OCI-M1 (cell line): ENCODE results near the gene IP6K1.
"Not testable (repeated sequence)": the region's sequence is repeated elsewhere in the genome, so short reads cannot be mapped to it uniquely, and the experiment has no call there.

Experiments used
- DNase-seq: peaks from one replicate; lab custom pipeline; 2025; lab: John Stamatoyannopoulos, UW

IP6K1 gene

DNA sequence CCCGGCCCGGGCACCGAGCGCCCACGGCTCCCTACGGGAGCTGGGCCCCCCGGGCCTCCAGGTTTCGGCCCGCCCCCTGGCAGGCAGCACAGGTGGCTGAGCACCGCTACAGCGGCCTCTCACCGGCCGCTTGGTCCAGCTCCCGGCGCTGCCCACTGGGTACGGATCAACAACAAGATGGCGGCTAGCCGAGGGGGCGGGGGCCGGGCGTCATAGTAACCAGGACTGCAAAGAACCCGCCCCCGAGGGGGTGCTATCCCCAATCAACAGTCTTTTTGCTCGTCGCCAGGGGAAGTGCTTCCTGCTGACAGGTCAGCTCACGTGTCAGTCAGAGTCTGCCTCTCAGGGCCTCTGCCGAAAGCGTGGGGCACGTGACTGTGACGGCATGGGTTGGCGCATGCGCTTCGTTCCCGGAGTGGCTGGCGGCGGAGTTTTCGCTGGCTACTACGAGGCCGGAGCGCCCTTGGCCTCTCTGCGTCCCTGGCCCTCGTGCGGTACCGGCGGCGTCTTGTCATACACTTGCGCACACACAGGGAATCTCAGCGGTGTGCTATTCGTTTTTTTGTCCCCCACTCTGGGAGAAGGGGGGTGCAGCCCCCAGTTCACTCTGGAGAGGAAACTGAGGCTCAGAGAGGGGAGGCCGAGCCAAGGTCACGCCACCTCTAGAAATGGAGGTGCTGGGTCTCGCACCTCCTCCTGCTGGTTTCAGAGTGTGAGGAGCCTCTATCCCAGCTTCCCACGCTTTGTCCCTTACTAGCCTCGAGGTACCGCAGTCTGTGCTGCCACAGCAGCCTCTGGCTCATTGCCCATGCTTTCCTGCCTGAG is at the start of gene IP6K1:
IP6K1 (minus strand) TSS at position 186 of the 825 bp plus-strand sequence. CDS start 38,502 bp downstream, outside the sequence.
- peak; percentile 98 for DNase-seq

- DNase-seq = no peak
Measured at GRCh38 chr3:49831341-49831740, 45.0 kb upstream of the IP6K1 start.

DNA sequence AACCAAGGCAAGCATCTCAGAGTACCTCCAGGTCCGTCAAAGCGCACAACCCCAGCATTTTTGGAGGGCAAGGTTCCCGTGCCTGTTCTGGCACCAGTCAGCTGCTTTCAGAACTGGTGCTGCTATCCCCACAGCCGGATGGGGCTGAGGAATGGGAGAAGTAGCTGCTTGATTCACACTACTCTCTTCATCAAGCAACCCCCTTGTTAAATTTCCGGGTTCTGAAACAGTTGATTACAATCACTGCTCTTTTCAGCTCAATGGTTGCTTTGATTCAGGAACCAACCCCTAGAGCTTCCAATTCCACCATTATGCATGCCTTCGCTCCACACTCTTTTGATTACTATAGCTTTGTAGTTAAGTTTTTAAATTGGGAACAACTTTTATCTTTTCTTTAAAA is 39.7 kb upstream of the IP6K1 start:
- DNase-seq = no peak

GRCh38 chr3:49823131-49823530 is 36.8 kb upstream of the IP6K1 start:
- DNase-seq = not testable (repeated sequence)

- peak; percentile 83 for DNase-seq
Measured at GRCh38 chr3:49813497-49814174, 27.3 kb upstream of the IP6K1 start, which contains the start of gene UBA7. Gene UBA7 (minus strand): TSS chr3:49813953. CDS start chr3:49813787, 166 bp downstream.

DNA sequence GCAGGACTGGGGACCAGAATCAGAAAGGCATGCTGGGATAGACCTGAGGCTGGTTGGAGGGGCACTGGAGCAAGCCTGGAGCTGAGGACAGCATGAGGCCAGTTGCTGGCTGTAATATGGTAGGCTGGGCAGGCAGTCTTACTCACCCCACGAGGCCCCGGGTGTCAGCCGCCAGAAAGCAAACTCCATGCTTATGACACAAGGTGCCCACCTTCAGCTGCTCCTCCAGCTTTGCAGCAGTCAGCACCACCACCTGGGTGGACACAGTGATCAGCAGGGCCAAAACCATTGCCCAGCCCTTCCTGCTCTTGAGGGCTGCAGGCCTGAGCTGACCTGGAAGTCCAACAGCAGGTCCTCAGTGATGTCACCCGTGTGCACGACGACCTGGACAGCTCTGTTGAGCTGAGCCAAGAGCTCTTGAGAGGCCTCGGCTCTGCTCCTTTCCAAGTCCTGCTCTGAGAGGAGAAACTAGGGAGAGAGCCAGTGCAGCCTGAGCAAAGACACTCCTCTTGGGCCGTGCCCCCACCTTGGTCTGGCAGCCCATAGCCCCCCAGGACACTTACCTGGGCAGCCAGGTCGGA is 26.7 kb upstream of the IP6K1 start:
- DNase-seq = no peak

DNA sequence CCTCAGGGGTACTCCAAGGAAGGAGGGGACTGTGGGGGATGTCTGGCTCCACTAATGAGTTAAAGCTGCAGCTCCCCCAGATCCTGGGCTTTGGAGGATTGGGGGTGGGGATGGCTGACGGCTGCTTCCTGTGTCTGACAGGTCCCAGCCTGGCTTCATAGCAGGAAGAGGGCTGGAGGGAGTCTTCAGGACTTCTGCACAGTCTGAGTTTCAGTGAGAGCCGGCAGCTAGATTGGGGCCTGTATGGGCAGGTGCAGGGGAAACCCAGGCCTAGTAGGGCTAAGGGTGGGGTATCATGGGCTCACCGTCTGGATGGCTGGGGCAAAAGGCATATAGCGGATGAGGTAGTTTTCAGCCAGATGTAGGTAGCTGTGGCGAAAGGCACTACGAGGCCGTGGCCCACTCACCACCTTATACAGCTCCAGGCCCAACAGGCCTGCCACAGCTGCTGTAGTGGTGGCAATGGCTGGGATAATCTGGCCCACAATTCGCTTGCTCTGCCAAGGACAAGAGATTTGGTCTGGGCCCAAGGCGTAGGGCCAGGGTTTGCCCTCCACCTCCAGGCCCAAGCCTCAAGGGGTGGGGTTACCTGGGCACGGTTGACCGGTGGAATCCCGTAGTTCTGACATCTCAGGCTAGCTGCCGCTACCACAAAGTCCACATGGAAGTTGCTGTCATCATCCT is 21.2 kb upstream of the IP6K1 start:
- no peak for DNase-seq

- DNase-seq = no peak
Measured at GRCh38 chr3:49806850-49807249, 20.5 kb upstream of the IP6K1 start.

- DNase-seq = peak; percentile 53
Measured at GRCh38 chr3:49805897-49806701, 19.8 kb upstream of the IP6K1 start.

GRCh38 chr3:49805367-49805782 is 19.0 kb upstream of the IP6K1 start:
- DNase-seq = no peak

DNA sequence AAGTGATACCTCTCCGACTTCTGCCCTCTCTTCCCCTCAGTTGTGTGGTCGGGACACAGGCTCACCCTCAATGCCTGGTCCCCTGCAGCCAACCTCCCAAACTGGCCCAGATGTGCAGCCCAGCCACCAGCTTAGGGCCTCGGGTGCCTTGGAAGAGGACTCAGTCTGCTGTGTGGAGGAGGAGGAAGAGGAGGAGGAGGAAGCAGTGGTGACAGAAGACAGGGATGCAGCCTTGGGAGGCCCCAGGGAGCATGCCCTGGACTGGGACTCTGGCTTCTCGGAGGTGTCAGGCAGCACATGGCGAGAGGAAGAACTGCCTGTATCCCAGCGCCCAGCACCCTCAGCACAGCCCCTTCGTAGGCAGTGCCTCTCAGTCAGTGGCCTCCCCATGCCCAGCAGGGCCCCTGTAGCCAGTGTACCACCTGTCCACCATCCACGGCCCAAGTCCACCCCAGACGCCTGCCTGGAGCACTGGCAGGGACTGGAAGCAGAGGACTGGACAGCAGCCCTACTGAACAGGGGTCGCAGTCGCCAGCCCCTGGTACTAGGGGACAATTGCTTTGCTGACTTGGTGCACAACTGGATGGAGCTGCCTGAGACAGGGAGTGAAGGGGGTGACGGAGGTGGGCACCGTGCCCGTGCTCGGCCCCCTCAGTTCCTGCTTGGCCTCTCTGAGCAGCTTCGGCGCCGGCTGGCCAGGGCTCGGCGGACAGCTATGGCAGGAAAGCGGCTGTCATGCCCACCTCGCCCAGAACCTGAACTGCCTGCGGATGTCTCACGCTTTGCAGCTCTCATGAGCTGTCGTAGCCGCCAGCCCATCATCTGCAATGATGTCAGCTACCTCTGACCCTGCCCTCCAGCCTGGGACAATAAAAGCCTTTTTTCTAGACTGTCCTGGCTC is 18.0 kb upstream of the IP6K1 start:
- no peak for DNase-seq

- DNase-seq = peak; percentile 73
Measured at GRCh38 chr3:49803465-49804140, 17.3 kb upstream of the IP6K1 start.

DNA sequence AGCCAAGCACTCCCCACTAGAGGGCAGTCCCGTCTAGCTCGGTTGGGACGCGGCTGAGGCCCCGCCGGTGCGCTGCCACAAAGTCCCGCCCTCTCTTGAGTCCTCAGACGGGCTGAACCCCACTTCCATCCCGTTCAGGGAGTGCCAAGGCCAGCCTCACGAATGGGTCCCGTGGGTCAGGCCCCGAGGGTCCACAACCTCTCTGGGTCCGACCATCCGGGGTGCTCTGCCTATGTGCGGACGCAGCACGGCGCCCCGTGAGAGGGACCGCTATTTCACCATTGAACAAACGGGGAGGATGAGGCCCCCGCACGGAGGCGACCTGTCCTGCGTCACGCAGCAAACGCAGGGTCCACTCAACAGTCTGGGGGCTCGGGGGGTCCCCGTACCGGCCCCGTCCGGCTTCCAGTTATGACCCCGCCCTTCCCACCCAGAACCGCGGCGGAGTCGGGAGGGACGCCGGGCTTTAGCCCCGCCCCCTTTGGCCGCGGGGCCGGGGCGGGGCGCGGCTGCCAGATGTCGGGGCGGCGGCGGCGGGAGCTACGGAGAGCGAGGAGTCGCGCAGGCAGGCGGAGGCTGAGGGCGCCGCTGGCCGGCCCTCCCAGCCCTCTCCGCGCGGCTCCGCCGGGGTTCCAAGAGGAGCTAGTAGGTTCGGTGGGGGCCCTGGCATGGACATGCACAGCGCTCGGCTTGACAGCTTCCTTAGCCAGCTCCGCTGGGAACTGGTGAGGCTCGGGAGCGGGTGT is 16.6 kb upstream of the IP6K1 start, which contains the start of gene INKA1:
INKA1 (plus strand) TSS at position 543 of the 746 bp plus-strand sequence; CDS start at position 675, 132 bp downstream.
- peak; percentile 87 for DNase-seq

DNA sequence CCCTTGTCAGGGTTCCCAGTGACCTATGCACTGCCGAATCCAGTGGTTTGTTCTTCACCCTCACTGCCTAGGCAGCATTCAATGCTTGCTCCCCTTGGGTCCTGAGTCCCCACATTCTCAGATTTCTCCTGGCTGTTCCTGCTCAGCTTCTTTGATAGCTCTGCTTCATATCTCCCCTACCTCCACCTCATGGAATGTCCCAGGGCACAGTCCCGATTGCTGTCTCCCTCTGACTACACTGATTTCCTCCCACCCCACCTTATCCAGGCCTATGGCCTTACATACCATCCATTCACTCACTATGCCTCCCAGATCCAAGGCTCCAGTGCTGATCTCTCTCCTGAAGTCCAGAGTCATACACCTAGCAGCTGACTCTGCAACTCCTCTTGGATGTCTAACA is 14.8 kb upstream of the IP6K1 start:
- no peak for DNase-seq

DNA sequence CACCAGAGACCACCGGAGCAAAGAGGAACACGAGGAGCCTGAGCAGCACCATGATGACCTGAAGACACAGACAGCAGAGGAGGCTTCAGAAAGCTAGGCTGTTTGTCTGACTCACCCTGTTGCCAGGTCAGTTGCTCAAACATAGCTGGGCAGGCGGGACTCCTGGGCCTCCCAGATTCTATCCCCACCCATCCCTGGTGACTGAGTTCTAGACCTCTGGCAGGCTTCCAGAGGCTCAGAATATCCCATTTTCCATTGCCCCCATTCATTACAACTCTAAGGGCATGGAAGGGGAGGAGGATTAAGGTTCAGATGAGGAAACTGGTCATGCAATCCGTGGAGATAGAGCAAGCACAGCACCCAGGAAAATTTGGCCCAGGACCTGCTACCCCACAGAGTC is 13.4 kb upstream of the IP6K1 start, which contains the start of gene CDHR4:
CDHR4 (minus strand) TSS at position 113 of the 400 bp plus-strand sequence; CDS start at position 52, 61 bp downstream.
- DNase-seq = no peak

DNA sequence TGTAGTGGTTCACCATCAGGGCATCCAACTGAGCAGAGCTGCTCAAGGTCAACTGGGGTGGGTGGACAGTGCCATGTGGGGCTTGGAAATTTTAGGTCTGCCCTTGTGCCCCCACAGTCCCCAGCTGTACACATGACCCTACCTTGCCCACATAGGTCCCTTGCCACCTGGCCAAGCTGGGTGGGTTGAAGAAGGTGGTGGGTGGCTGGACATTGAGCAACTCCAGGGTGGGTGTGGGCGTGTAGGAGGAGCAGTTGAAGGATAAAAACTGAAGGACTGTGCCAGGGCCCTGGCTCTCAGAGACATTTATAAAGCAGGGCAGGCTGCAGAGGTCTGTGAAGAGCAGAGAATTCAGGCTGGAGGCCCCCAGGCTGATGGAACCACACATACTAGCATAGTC is 12.8 kb upstream of the IP6K1 start:
- DNase-seq = no peak

DNA sequence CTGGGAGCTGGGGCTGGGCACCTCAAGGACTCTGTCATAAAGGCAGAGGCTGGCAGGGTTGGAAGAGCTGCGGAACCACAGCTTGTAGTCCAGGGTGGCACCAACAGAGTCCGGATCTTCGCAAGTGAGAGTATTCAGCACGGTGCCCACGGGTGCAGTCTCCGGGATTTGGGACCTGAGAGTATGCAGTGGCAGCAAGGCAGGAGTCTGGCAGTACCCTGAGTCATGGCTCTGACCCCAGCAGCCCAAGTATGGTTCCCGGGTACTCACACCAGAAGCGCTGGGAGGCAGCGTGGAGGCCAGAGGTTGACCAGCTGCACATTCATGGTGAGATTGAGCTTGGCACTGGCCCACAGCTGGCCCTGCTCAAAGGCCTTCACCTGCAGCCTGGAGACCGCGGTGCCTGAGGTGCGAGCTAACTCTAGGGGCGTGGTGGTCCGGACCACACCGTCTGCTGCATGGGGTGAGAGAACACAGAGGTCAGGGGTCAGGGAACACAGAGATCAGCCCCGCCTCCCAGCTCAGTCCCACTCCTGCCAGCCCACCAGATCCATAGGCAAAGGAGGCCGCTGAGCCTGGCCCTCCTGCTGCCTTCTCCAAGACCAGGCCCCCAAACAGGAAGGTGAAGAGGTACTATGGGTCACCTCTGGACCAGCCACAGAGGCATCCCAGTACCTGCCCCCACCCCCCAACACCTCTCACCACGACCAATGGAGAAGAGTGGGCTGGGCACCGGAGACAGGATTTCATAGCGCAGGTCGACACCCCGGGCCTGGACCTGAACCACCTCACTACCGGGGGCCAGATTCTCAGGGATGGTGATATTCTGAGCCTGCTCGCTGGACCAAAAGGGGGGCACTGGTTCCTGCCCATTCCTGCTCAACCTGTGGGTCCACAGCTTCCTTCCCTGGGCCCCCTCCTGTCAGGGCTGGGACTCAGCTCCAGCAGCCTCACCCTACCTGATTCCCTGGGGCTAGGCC is 8.9 kb upstream of the IP6K1 start:
- DNase-seq = no peak

DNA sequence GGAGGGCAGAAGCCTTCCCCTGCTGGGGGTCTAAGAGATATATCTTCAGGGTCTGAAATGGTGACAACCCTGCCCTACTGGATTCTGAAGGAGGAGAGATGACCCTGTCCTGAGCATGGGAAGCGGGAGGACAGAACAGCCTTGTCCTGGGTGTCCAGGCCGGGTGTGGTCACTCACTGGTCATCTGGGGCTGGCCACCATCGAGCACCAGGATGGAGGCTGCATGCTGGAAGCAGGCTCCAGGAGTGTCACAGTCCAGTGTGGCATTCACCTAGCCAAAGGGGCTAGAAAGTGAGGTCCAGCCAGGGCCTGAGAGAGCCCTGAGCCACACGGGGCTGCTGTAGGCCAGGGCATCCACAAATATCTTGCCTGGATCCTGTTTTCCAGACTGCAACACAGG is 8.1 kb upstream of the IP6K1 start:
- DNase-seq = no peak
